Measurements from ENCODE around the gene C14orf132. TPM values are rescaled to one million over a fixed set of nuclear protein-coding genes. Genes with fewer than 3 reads are reported as not detected.

Gene C14orf132
- total and polyA plus RNA-seq, 2 experiments from 2014 or later: 17.0 to 19.3 TPM

GRCh38 chr14:96102081-96102856 is 63.1 kb downstream of the C14orf132 start:
- H2AFZ ChIP-seq: no peak overlapping the region
- peaks cover 20% of the 10 kb centered on the region for H3K4me1 ChIP-seq (ENCODE audit: insufficient read depth)
- H4K20me1 ChIP-seq (ENCODE audit: insufficient read depth, poor library complexity, severe bottlenecking): no peaks in the 10 kb centered on the region
- no peaks in the 10 kb centered on the region for H3K9me3 ChIP-seq (ENCODE audit: low read depth)
- no peaks in the 10 kb centered on the region for H3K79me2 ChIP-seq
- WGBS (ENCODE audit: low lambda C conversion rate, missing lambda C conversion rate): 78% methylated on average over 3 of the region's 3 CpGs
- no peaks in the 10 kb centered on the region for H3K27me3 ChIP-seq
- no peaks in the 10 kb centered on the region for H3K9me2 ChIP-seq (replicated peaks; ENCODE audit: insufficient read depth)
- H3K4me3 ChIP-seq: no peak overlapping the region
- no peak for DNase-seq (ENCODE audit: low spot score)
- no peaks in the 10 kb centered on the region for H3K36me3 ChIP-seq (replicated peaks; ENCODE audit: insufficient read depth, low read depth)
- H3K27ac ChIP-seq: peak overlapping the region; percentile 26
- no peak overlapping the region for H3K4me2 ChIP-seq
- no peak for TF ChIP-seq EZH2 (IDR thresholded peaks at IDR 0.05; ENCODE audit: borderline replicate concordance)
- TF ChIP-seq EZH2phosphoT487 (IDR thresholded peaks at IDR 0.05; ENCODE audit: low read depth, severe bottlenecking, unreplicated experiment): no peak
- TF ChIP-seq, protein P1, sequence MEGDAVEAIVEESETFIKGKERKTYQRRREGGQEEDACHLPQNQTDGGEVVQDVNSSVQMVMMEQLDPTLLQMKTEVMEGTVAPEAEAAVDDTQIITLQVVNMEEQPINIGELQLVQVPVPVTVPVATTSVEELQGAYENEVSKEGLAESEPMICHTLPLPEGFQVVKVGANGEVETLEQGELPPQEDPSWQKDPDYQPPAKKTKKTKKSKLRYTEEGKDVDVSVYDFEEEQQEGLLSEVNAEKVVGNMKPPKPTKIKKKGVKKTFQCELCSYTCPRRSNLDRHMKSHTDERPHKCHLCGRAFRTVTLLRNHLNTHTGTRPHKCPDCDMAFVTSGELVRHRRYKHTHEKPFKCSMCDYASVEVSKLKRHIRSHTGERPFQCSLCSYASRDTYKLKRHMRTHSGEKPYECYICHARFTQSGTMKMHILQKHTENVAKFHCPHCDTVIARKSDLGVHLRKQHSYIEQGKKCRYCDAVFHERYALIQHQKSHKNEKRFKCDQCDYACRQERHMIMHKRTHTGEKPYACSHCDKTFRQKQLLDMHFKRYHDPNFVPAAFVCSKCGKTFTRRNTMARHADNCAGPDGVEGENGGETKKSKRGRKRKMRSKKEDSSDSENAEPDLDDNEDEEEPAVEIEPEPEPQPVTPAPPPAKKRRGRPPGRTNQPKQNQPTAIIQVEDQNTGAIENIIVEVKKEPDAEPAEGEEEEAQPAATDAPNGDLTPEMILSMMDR (IDR thresholded peaks at IDR 0.05; ENCODE audit: poor library complexity): no peak

DNA sequence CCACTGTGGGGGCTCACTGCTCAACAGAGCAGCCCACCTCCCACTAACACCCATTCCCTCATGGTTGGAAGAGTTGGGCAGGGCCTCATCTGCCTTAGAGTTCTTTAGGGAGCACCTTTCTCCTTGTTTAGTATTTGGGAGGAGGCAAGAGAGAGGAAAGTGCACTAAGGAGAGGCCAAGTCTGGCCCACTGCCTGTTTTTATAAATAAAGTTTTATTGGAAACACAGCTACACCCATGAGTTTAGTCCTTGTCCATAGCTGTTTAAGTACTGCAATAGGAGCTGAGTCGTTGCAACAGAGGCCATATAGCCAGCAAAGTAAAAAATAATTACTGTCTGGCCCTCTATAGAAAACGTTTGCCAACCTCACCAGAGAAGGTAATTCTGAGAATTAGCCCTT is 63.9 kb downstream of the C14orf132 start:
- Histone ChIP-seq H3K9me2 (replicated peaks; ENCODE audit: insufficient read depth) (no peaks in the 10 kb centered on the region), H3K4me2 (no peak overlapping the region), H3K4me3 (no peak overlapping the region), H3K9me3 (ENCODE audit: low read depth) (no peaks in the 10 kb centered on the region), H4K20me1 (ENCODE audit: insufficient read depth, poor library complexity, severe bottlenecking) (no peaks in the 10 kb centered on the region), H3K79me2 (no peaks in the 10 kb centered on the region), H3K27ac (no peak overlapping the region), H2AFZ (no peak overlapping the region), H3K4me1 (ENCODE audit: insufficient read depth) (peaks cover 20% of the 10 kb centered on the region), H3K27me3 (no peaks in the 10 kb centered on the region), H3K36me3 (replicated peaks; ENCODE audit: insufficient read depth, low read depth) (no peaks in the 10 kb centered on the region)
- DNase-seq (ENCODE audit: low spot score): no peak
- WGBS (ENCODE audit: low lambda C conversion rate, missing lambda C conversion rate): 81% methylated on average over 2 of the region's 2 CpGs
- TF ChIP-seq EZH2 (IDR thresholded peaks at IDR 0.05; ENCODE audit: borderline replicate concordance) (no peak), EZH2phosphoT487 (IDR thresholded peaks at IDR 0.05; ENCODE audit: low read depth, severe bottlenecking, unreplicated experiment) (no peak)
- TF ChIP-seq, protein P1 (IDR thresholded peaks at IDR 0.05; ENCODE audit: poor library complexity): no peak

DNA sequence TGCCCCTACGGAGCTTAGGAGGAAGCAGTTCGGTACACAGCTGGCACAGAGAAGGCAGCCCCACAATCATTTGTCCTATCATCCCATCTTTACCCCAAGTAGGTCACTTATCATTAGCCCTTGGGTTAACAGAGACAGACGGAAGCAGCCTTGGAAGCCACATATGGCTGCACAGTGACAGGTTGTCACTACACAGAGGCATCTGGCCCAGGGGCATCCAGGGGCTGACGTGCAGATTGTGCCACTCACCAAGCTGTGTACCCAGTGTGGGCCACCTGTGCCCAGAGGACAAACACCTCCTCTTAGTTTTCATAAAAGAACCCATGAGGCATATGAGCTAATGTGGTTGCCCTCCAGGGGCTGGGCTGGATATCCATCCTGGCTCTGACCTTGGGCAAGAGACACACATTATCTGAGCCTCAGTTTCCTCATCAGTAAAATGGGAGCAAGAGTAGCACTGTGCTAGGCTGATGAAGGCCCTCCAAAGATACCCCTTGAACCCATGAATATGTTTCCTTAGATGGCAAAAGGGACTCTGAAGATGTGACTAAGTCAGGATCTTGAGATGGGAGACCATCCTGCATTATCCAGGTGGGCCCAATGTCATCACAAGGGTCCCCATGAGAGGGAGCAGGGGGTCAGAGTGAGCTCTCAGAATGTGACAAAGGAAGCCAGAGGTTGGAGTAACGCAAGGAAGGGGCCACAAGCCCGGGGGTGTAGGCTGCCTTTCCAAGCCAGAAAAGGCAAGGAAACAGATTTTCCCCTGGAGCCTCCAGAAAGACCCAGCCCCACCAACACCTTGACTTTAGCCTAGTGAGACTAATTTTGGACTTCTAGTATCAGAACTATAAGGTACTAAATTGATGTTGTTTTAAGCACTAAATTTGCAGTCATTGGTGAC is 64.6 kb downstream of the C14orf132 start:
- Histone ChIP-seq H3K4me2 (no peak overlapping the region), H3K4me3 (no peak overlapping the region), H3K9me2 (replicated peaks; ENCODE audit: insufficient read depth) (no peaks in the 10 kb centered on the region), H3K79me2 (no peaks in the 10 kb centered on the region), H3K9me3 (ENCODE audit: low read depth) (no peaks in the 10 kb centered on the region), H3K27ac (peak overlapping the region; percentile 80), H4K20me1 (ENCODE audit: insufficient read depth, poor library complexity, severe bottlenecking) (no peaks in the 10 kb centered on the region), H2AFZ (no peak overlapping the region), H3K36me3 (replicated peaks; ENCODE audit: insufficient read depth, low read depth) (no peaks in the 10 kb centered on the region), H3K27me3 (no peaks in the 10 kb centered on the region), H3K4me1 (ENCODE audit: insufficient read depth) (peaks cover 20% of the 10 kb centered on the region)
- TF ChIP-seq, protein P1 (IDR thresholded peaks at IDR 0.05; ENCODE audit: poor library complexity): no peak
- TF ChIP-seq EZH2 (IDR thresholded peaks at IDR 0.05; ENCODE audit: borderline replicate concordance) (no peak), EZH2phosphoT487 (IDR thresholded peaks at IDR 0.05; ENCODE audit: low read depth, severe bottlenecking, unreplicated experiment) (no peak)
- DNase-seq (ENCODE audit: low spot score): no peak
- 92% methylated on average over 6 of the region's 6 CpGs for WGBS (ENCODE audit: low lambda C conversion rate, missing lambda C conversion rate)
